ENCODE data around the gene CTR9. TPM values are rescaled to one million over a fixed set of nuclear protein-coding genes. Genes with fewer than 3 reads are reported as not detected.
A peak's percentile ranks its signal among the peaks of the same experiment; 100 is the strongest.

The CTR9 gene
- total RNA-seq, 1 donor from 2014 or later, result 25.0 TPM

GRCh38 chr11:10803676-10804075 is 52.6 kb downstream of the CTR9 start:
- DNase-seq (ENCODE audit: low read depth), result no peak
- no peak overlapping the region for H3K4me3 ChIP-seq (ENCODE audit: low read depth, low read length)
- TF ChIP-seq CTCF (conservative IDR thresholded peaks at IDR 0.05; ENCODE audit: low read depth, low read length), result no peak

GRCh38 chr11:10805741-10806140 is 54.7 kb downstream of the CTR9 start:
- no peak for DNase-seq (ENCODE audit: low read depth)
- no peak overlapping the region for H3K4me3 ChIP-seq (ENCODE audit: low read depth, low read length)
- no peak for TF ChIP-seq CTCF (conservative IDR thresholded peaks at IDR 0.05; ENCODE audit: low read depth, low read length)

GRCh38 chr11:10806206-10806605 is 55.2 kb downstream of the CTR9 start:
- no peak for TF ChIP-seq CTCF (conservative IDR thresholded peaks at IDR 0.05; ENCODE audit: low read depth, low read length)
- H3K4me3 ChIP-seq (ENCODE audit: low read depth, low read length), result no peak overlapping the region
- DNase-seq (ENCODE audit: low read depth), result no peak

- TF ChIP-seq CTCF (conservative IDR thresholded peaks at IDR 0.05; ENCODE audit: low read depth, low read length), result no peak
- peak overlapping the region; percentile 83 for H3K4me3 ChIP-seq (ENCODE audit: low read depth, low read length)
- no peak for DNase-seq (ENCODE audit: low read depth)
These were observed 56.6 kb downstream of the CTR9 start for GRCh38 chr11:10807493-10808234.

- H3K4me3 ChIP-seq (ENCODE audit: low read depth, low read length), result peak overlapping the region; percentile 83
- no peak for DNase-seq (ENCODE audit: low read depth)
- no peak for TF ChIP-seq CTCF (conservative IDR thresholded peaks at IDR 0.05; ENCODE audit: low read depth, low read length)
These were observed 57.1 kb downstream of the CTR9 start for GRCh38 chr11:10808235-10808552.

- H3K4me3 ChIP-seq (ENCODE audit: low read depth, low read length), result peak within 1 kb of the TSS; percentile 83
- DNase-seq (ENCODE audit: low read depth), result peak; percentile 73
- no peak for TF ChIP-seq CTCF (conservative IDR thresholded peaks at IDR 0.05; ENCODE audit: low read depth, low read length)
These were observed 57.7 kb downstream of the CTR9 start, which contains the start of gene EIF4G2 for GRCh38 chr11:10808553-10809372. Gene EIF4G2, minus strand, starts transcription at chr11:10808926.

All from epithelial cell of proximal tubule (primary cell).